HepG2 (cell line): ENCODE results near the gene CHAF1B. TPM values are rescaled to one million over a fixed set of nuclear protein-coding genes. Genes with fewer than 3 reads are reported as not detected.

ENCODE experiments used
- ATAC-seq: fragments of 200-7000 bp; cut with Tn5 transposase; 3 replicates; pipeline ENCODE4 v1.9.1; 2020; ENCODE audit warnings: mild to moderate bottlenecking, moderate library complexity
- BruUV-seq: library from RNA; stranded (reverse); fragments of 400-500 nt; replicated peaks from 2 replicates; lab custom pipeline; 2021; lab: Mats Ljungman, UMichigan
- CTCF ChIA-PET: fragments of 300-600 bp; formaldehyde crosslinking; extraction: SDS; loops from one replicate; lab custom pipeline; 2021; ENCODE audit warnings: low total read pairs, inconsistent platforms, low intra/inter-chr PET ratio; lab: Yijun Ruan, JAX
- POLR2A ChIA-PET: fragments of 350-600 bp; sonication (Branson Sonifier 250); formaldehyde crosslinking; loops from one replicate; lab custom pipeline; 2020; ENCODE audit warnings: antibody characterized with exemption, inconsistent platforms; lab: Yijun Ruan, JAX
- DNase-seq: peaks from one replicate; pipeline ENCODE4 v3.0.0-alpha.2; 2015; ENCODE audit warnings: low spot score
- FAIRE-seq: peaks from 3 replicates; lab custom pipeline; 2011; peaks lifted over from hg19 to GRCh38; lab: Jason Lieb, UNC
- H2AFZ ChIP-seq: one replicate; pipeline ENCODE4 v1.6.1; 2011; ENCODE audit warnings: low read length, inconsistent platforms
- H3K27ac ChIP-seq: fragments of 300-600 bp; 3 replicates; pipeline ENCODE4 v1.8.0; 2011; ENCODE audit warnings: mixed run types, mild to moderate bottlenecking, mixed read lengths, low read length, inconsistent platforms; ENCODE audit not compliant: insufficient read depth; ENCODE audit errors: extremely low read length
- H3K27me3 ChIP-seq, 2 experiments: fragments of 200-600 bp in 1 of 2; 2 replicates in 1 of 2; 3 replicates in 1 of 2; pipeline versions ENCODE4 v1.6.0 to v1.8.0; 2011; ENCODE audit warnings: low read length in 2 of 2, mild to moderate bottlenecking in 2 of 2, moderate library complexity in 2 of 2, inconsistent platforms in 1 of 2; ENCODE audit not compliant: insufficient read depth in 2 of 2, control insufficient read depth in 1 of 2
- H3K36me3 ChIP-seq, 2 experiments: fragments of 200-600 bp in 1 of 2; replicated peaks in 1 of 2; 2 replicates in 1 of 2; 3 replicates in 1 of 2; pipeline versions ENCODE4 v1.5.1 to v1.8.0; 2011; ENCODE audit warnings: low read length in 2 of 2, inconsistent platforms in 1 of 2; ENCODE audit not compliant: insufficient read depth in 2 of 2, control insufficient read depth in 1 of 2
- H3K4me1 ChIP-seq: 2 replicates; pipeline ENCODE4 v1.5.1; 2012; ENCODE audit warnings: low read length, inconsistent platforms; ENCODE audit not compliant: insufficient read depth
- H3K4me2 ChIP-seq: 2 replicates; pipeline ENCODE4 v1.6.0; 2011; ENCODE audit warnings: low read depth, low read length, inconsistent platforms
- H3K4me3 ChIP-seq, 3 experiments: fragments of 200-600 bp in 1 of 3; sonication (generic), shearing (Covaris generic) in 1 of 3; replicated peaks in 1 of 3; 2 replicates each; pipeline ENCODE4 v1.5.1; 2011 to 2016; ENCODE audit warnings: low read length in 3 of 3, inconsistent platforms in 2 of 3, low read depth in 2 of 3, mild to moderate bottlenecking in 2 of 3, control low read depth in 1 of 3, mixed read lengths in 1 of 3; ENCODE audit not compliant: insufficient read depth in 1 of 3
- H3K79me2 ChIP-seq: one replicate; pipeline ENCODE4 v1.6.1; 2011; ENCODE audit warnings: low read length, inconsistent platforms; ENCODE audit not compliant: insufficient read depth
- H3K9ac ChIP-seq: 2 replicates; pipeline ENCODE4 v1.6.0; 2011; ENCODE audit warnings: mild to moderate bottlenecking, low read depth, low read length, inconsistent platforms; ENCODE audit not compliant: insufficient read depth
- H3K9me3 ChIP-seq: 2 replicates; pipeline ENCODE4 v1.5.1; 2012; ENCODE audit warnings: mild to moderate bottlenecking, low read length
- H4K20me1 ChIP-seq: 2 replicates; pipeline ENCODE4 v1.6.0; 2011; ENCODE audit warnings: inconsistent platforms, mild to moderate bottlenecking, low read length, moderate library complexity; ENCODE audit not compliant: insufficient read depth
- HNRNPUL1 ChIP-seq: fragments of 200-400 bp; formaldehyde crosslinking; IDR thresholded peaks from 2 replicates; pipeline ENCODE4 v1.6.1; 2017; ENCODE audit warnings: low read depth, mild to moderate bottlenecking, low read length, moderate library complexity
- JDP2 ChIP-seq: sonication (generic); formaldehyde crosslinking; IDR thresholded peaks from 2 replicates; pipeline ENCODE4 v1.8.1; 2022; ENCODE audit warnings: missing genetic modification reagents, borderline replicate concordance
- STAT5B ChIP-seq: sonication (generic); formaldehyde crosslinking; IDR thresholded peaks from 2 replicates; pipeline ENCODE4 v1.4.0; 2020; ENCODE audit warnings: missing genetic modification reagents
- XRCC5 ChIP-seq: fragments of 200-400 bp; formaldehyde crosslinking; optimal IDR thresholded peaks from 2 replicates; pipeline ENCODE3; 2017; ENCODE audit warnings: mild to moderate bottlenecking, low read length
- ZBTB7A ChIP-seq: sonication (generic); formaldehyde crosslinking; IDR thresholded peaks from 2 replicates; pipeline ENCODE4 v1.8.0; 2022; ENCODE audit warnings: mild to moderate bottlenecking, missing genetic modification reagents
- ZFP90 ChIP-seq: sonication (generic); formaldehyde crosslinking; IDR thresholded peaks from 2 replicates; pipeline ENCODE4 v1.8.0; 2022; ENCODE audit warnings: missing genetic modification reagents, mild to moderate bottlenecking, inconsistent platforms, borderline replicate concordance
- ZNF256 ChIP-seq: sonication (generic); formaldehyde crosslinking; conservative IDR thresholded peaks from 2 replicates; pipeline ENCODE4 v1.4.0; 2020; ENCODE audit warnings: missing genetic modification reagents
- ZNF543 ChIP-seq: sonication (generic); formaldehyde crosslinking; IDR thresholded peaks from 2 replicates; pipeline ENCODE4 v1.4.0; 2020; ENCODE audit warnings: mild to moderate bottlenecking, missing genetic modification reagents
- ZNF761 ChIP-seq: sonication (generic); formaldehyde crosslinking; conservative IDR thresholded peaks from 2 replicates; pipeline ENCODE4 v1.4.0; 2020; ENCODE audit warnings: mild to moderate bottlenecking, missing genetic modification reagents
- ZSCAN9 ChIP-seq: IDR thresholded peaks from 2 replicates; pipeline ENCODE4 v1.6.1; 2016; ENCODE audit warnings: borderline replicate concordance
- WGBS: methylation state at CpG from one replicate; pipeline ENCODE4 v1.1.6; 2017; ENCODE audit warnings: low lambda C conversion rate; 5-methylcytosine and 5-hydroxymethylcytosine counted together
- in situ Hi-C: cut with HindIII; loops from 2 replicates; pipeline ENCODE4 v1.10.0; 2017; ENCODE audit warnings: low pct_unique_long_range_greater_than_20kb; ENCODE audit not compliant: extremely low pct_ligation_motif_present
- intact Hi-C: fragments of 100-400 bp; cut with micrococcal nuclease; formaldehyde crosslinking; loops from one replicate; pipeline ENCODE4 v1.10.0; 2022; ENCODE audit not compliant: unreplicated experiment
- polyA plus RNA-seq, 8 experiments: library from polyadenylated mRNA; depleted of rRNA in 3 of 8; stranded (reverse) in 7 of 8; unstranded in 1 of 8; fragments of >200 nt; fragmentation: Illumina TruSeq in 4 of 8; extraction: Trizol in 4 of 8; gene quantifications; 2 replicates each; pipeline versions ENCODE4 v1.2.1 to v1.2.3, GENCODE V29; 2011 to 2016; ENCODE audit warnings: low read depth in 4 of 8, missing spikeins in 1 of 8, mixed read lengths in 1 of 8; ENCODE audit not compliant: insufficient read depth in 1 of 8
- total RNA-seq, 5 experiments: library from RNA; depleted of rRNA; stranded (reverse); fragments of >200 nt; fragmentation: Illumina TruSeq; extraction: Trizol; gene quantifications; 2 replicates each; pipeline ENCODE4 v1.2.3, GENCODE V29; 2016; ENCODE audit warnings: low read depth in 1 of 5
- TF ChIP-seq, protein P1 (sequence below): sonication (generic); formaldehyde crosslinking; IDR thresholded peaks from 2 replicates; pipeline ENCODE4 v1.4.0; 2020; ENCODE audit warnings: missing genetic modification reagents
- TF ChIP-seq, protein P2 (sequence below): sonication (generic); formaldehyde crosslinking; IDR thresholded peaks from 2 replicates; pipeline ENCODE4 v1.5.0; 2020; ENCODE audit warnings: mild to moderate bottlenecking, missing genetic modification reagents

CHAF1B gene
- total and polyA plus RNA-seq, 2 of the 13 experiments (the other 11 are each of a cell fraction or from before 2014, with no cell fraction given) = 5.1 to 14.1 TPM

DNA sequence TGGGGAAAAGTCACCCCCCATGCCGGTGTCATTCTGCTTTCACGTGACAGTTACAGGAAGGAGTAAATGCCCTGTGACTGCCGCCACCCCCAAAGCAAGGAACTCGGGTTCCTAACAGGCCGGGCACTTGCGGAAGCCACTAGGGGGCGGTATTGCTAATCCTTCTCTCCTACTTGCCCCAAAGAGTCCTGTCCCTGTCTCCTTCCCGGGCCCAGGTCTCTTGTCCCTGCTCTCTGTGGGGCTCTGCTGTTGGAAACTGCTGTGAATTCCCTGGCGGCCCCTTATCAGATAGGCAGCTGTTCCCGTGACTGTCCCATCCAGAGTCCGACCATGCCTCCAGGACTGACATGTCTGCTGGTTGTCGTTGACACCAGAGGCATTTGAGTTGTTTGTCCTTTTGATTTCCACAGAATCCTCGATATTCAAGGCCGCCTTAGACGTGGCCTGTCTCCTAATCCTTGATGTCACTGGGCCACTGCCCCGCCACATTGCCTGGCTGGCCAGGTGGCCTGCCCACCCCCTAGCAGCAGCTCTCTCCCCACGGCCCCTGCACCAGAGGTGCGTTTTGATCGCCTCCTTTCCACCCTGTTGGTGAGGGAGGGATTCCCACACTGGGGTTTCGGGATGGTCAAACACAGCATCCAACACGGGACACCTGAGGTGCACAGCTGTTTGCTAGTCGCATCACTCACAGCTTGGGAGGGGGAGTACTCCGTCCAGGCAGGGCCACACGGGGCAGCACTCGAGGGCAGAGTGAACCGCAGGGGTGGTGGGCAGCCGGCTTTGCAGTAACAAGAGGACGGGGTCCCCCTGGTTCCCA, 37.3 kb downstream of the CHAF1B start (continued):
- TF ChIP-seq, protein P1, sequence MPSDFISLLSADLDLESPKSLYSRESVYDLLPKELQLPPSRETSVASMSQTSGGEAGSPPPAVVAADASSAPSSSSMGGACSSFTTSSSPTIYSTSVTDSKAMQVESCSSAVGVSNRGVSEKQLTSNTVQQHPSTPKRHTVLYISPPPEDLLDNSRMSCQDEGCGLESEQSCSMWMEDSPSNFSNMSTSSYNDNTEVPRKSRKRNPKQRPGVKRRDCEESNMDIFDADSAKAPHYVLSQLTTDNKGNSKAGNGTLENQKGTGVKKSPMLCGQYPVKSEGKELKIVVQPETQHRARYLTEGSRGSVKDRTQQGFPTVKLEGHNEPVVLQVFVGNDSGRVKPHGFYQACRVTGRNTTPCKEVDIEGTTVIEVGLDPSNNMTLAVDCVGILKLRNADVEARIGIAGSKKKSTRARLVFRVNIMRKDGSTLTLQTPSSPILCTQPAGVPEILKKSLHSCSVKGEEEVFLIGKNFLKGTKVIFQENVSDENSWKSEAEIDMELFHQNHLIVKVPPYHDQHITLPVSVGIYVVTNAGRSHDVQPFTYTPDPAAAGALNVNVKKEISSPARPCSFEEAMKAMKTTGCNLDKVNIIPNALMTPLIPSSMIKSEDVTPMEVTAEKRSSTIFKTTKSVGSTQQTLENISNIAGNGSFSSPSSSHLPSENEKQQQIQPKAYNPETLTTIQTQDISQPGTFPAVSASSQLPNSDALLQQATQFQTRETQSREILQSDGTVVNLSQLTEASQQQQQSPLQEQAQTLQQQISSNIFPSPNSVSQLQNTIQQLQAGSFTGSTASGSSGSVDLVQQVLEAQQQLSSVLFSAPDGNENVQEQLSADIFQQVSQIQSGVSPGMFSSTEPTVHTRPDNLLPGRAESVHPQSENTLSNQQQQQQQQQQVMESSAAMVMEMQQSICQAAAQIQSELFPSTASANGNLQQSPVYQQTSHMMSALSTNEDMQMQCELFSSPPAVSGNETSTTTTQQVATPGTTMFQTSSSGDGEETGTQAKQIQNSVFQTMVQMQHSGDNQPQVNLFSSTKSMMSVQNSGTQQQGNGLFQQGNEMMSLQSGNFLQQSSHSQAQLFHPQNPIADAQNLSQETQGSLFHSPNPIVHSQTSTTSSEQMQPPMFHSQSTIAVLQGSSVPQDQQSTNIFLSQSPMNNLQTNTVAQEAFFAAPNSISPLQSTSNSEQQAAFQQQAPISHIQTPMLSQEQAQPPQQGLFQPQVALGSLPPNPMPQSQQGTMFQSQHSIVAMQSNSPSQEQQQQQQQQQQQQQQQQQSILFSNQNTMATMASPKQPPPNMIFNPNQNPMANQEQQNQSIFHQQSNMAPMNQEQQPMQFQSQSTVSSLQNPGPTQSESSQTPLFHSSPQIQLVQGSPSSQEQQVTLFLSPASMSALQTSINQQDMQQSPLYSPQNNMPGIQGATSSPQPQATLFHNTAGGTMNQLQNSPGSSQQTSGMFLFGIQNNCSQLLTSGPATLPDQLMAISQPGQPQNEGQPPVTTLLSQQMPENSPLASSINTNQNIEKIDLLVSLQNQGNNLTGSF (CRISPR knock-in tag) = no peak
- TF ChIP-seq XRCC5 (peak; percentile 29), ZBTB7A (0 out of 2 replicates have a peak, but pooled peaks have one; percentile 22)
- TF ChIP-seq, all 625 proteins: peak for 11

DNA sequence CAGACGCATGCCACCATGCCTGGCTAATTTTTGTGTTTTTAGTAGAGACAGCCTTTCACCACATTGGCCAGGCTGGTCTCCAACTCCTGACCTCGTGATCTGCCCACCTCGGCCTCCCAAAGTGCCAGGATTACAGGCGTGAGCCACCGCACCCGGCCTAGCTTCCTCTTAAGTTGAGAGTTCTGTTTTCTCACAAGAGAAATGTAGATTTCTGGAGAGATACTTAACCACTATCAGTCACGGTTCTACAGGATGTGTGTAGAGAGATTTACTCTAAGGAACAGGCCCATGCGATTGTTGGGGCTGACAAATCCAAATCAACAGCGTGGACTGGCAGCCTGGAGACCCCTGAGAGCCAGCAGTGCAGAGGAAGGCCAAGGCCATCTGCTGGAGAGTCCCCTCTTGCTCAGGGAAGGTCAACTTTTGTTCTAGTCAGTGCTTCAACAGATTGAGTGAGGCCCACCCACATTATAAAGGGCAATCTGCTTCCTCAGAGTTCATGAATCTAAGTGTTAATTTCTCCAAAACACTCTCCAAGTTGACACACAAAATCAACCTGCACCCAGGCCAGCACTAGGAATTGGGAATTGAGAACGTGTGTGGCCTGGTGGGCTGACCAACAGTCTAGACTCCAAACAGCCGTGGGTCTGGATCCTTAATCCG, 38.7 kb downstream of the CHAF1B start:
- WGBS = 94% methylated on average over 12 of the region's 12 CpGs
- no peaks in the 10 kb centered on the region for H3K9me3 ChIP-seq
- intact Hi-C loops (loop anchor here (5.0 kb wide), 1 partner anchor 503 kb away; no protein-coding TSS in a partner anchor), in situ Hi-C loops (loop anchor here (5.0 kb wide), 1 partner anchor 168 kb away; no protein-coding TSS in a partner anchor)
- FAIRE-seq = no peak
- H3K4me3 ChIP-seq = no peak overlapping the region
- H2AFZ ChIP-seq = no peak overlapping the region
- H3K9ac ChIP-seq = no peak overlapping the region
- no peak overlapping the region for H3K4me2 ChIP-seq
- no peak overlapping the region for H3K27ac ChIP-seq
- no TSS peak for BruUV-seq
- no peaks in the 10 kb centered on the region for H3K79me2 ChIP-seq
- POLR2A ChIA-PET = no interaction called here
- no peak for DNase-seq
- no peaks in the 10 kb centered on the region for H4K20me1 ChIP-seq
- no peak for ATAC-seq
- H3K27me3 ChIP-seq = no peaks in the 10 kb centered on the region
- H3K4me1 ChIP-seq = 0 out of 2 replicates have a peak, but pooled peaks cover 9% of the 10 kb centered on the region
- CTCF ChIA-PET = no interaction called here
- H3K36me3 ChIP-seq = no peaks in the 10 kb centered on the region
- no peak for TF ChIP-seq HNRNPUL1
- TF ChIP-seq, protein P2, sequence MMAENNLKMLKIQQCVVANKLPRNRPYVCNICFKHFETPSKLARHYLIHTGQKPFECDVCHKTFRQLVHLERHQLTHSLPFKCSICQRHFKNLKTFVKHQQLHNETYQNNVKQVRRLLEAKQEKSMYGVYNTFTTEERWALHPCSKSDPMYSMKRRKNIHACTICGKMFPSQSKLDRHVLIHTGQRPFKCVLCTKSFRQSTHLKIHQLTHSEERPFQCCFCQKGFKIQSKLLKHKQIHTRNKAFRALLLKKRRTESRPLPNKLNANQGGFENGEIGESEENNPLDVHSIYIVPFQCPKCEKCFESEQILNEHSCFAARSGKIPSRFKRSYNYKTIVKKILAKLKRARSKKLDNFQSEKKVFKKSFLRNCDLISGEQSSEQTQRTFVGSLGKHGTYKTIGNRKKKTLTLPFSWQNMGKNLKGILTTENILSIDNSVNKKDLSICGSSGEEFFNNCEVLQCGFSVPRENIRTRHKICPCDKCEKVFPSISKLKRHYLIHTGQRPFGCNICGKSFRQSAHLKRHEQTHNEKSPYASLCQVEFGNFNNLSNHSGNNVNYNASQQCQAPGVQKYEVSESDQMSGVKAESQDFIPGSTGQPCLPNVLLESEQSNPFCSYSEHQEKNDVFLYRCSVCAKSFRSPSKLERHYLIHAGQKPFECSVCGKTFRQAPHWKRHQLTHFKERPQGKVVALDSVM (CRISPR knock-in tag) = no peak
- no peak for TF ChIP-seq JDP2 (CRISPR knock-in tag)
- TF ChIP-seq ZNF256 = no peak
- TF ChIP-seq STAT5B (CRISPR knock-in tag) = no peak
- no peak for TF ChIP-seq ZNF761 (CRISPR knock-in tag)
- TF ChIP-seq ZNF543 = no peak
- TF ChIP-seq ZSCAN9 = no peak
- no peak for TF ChIP-seq ZFP90
